Kidney tubule cell (primary cell): Measurements from ENCODE around the gene DDX6.
A peak's percentile ranks its signal among the peaks of the same experiment; 100 is the strongest.
"Not testable (repeated sequence)": the region's sequence is repeated elsewhere in the genome, so short reads cannot be mapped to it uniquely, and the experiment has no call there.

ENCODE experiments used
- DNase-seq: peaks from one replicate; pipeline ENCODE4 v3.0.0-alpha.2; 2018; ENCODE audit warnings: low spot score

Gene DDX6

GRCh38 chr11:118790357-118791110, 430 bp downstream of the DDX6 start:
- DNase-seq = peak; percentile 47

GRCh38 chr11:118789501-118790356, 1.2 kb downstream of the DDX6 start:
- peak; percentile 44 for DNase-seq

- DNase-seq = no peak
Observed at GRCh38 chr11:118786657-118787056, 4.3 kb downstream of the DDX6 start.

- no peak for DNase-seq
Observed at GRCh38 chr11:118785362-118785761, 5.6 kb downstream of the DDX6 start.

GRCh38 chr11:118783724-118784495, 7.1 kb downstream of the DDX6 start:
- no peak for DNase-seq

GRCh38 chr11:118783324-118783723, 7.6 kb downstream of the DDX6 start:
- DNase-seq = not testable (repeated sequence)

- no peak for DNase-seq
Observed at GRCh38 chr11:118778898-118779297, 12.1 kb downstream of the DDX6 start.

GRCh38 chr11:118774032-118774431, 16.9 kb downstream of the DDX6 start:
- no peak for DNase-seq

- DNase-seq = no peak
Observed at GRCh38 chr11:118771547-118772288, 19.2 kb downstream of the DDX6 start.

GRCh38 chr11:118768690-118769089, 22.3 kb downstream of the DDX6 start:
- DNase-seq = no peak

GRCh38 chr11:118766035-118766434, 24.9 kb downstream of the DDX6 start:
- no peak for DNase-seq

- DNase-seq = not testable (repeated sequence)
Observed at GRCh38 chr11:118765095-118765691, 25.8 kb downstream of the DDX6 start.

GRCh38 chr11:118763041-118763440, 27.9 kb downstream of the DDX6 start:
- DNase-seq = no peak

- not testable (repeated sequence) for DNase-seq
Observed at GRCh38 chr11:118761981-118762380, 29.0 kb downstream of the DDX6 start.

- DNase-seq = no peak
Observed at GRCh38 chr11:118757876-118758399, 33.0 kb downstream of the DDX6 start.

- no peak for DNase-seq
Observed at GRCh38 chr11:118752654-118753053, 38.3 kb downstream of the DDX6 start.

GRCh38 chr11:118749429-118749828, 41.5 kb downstream of the DDX6 start:
- DNase-seq = no peak

GRCh38 chr11:118748056-118748455, 42.9 kb downstream of the DDX6 start:
- no peak for DNase-seq

- no peak for DNase-seq
Observed at GRCh38 chr11:118746988-118747585, 43.9 kb downstream of the DDX6 start.

- no peak for DNase-seq
Observed at GRCh38 chr11:118744046-118744445, 46.9 kb downstream of the DDX6 start.

- no peak for DNase-seq
Observed at GRCh38 chr11:118742304-118742703, 48.7 kb downstream of the DDX6 start.
